ENCODE data around the gene ATP10B.
"Not testable (repeated sequence)": the region's sequence is repeated elsewhere in the genome, so short reads cannot be mapped to it uniquely, and the experiment has no call there.

The ATP10B gene

GRCh38 chr5:160750938-160751657 is 100.9 kb downstream of the ATP10B start:
- no peak for DNase-seq

GRCh38 chr5:160749682-160750081 is 102.3 kb downstream of the ATP10B start:
- DNase-seq: no peak

- no peak for DNase-seq
Measured at GRCh38 chr5:160749026-160749425, 103.0 kb downstream of the ATP10B start.

GRCh38 chr5:160747987-160748386 is 104.0 kb downstream of the ATP10B start:
- DNase-seq: no peak

GRCh38 chr5:160747559-160747958 is 104.5 kb downstream of the ATP10B start:
- no peak for DNase-seq

GRCh38 chr5:160744268-160745101 is 107.5 kb downstream of the ATP10B start:
- DNase-seq: no peak

GRCh38 chr5:160743027-160743426 is 109.0 kb downstream of the ATP10B start:
- DNase-seq: no peak

GRCh38 chr5:160742446-160742845 is 109.6 kb downstream of the ATP10B start:
- no peak for DNase-seq

- no peak for DNase-seq
Measured at GRCh38 chr5:160727296-160727997, 124.6 kb downstream of the ATP10B start.

- DNase-seq: no peak
Measured at GRCh38 chr5:160726721-160727120, 125.3 kb downstream of the ATP10B start.

- DNase-seq: no peak
Measured at GRCh38 chr5:160720822-160721221, 131.2 kb downstream of the ATP10B start.

GRCh38 chr5:160715508-160715907 is 136.5 kb downstream of the ATP10B start:
- not testable (repeated sequence) for DNase-seq

- DNase-seq: no peak
Measured at GRCh38 chr5:160703547-160704189, 148.3 kb downstream of the ATP10B start.

GRCh38 chr5:160702934-160703333 is 149.1 kb downstream of the ATP10B start:
- no peak for DNase-seq

GRCh38 chr5:160702311-160702803 is 149.7 kb downstream of the ATP10B start:
- DNase-seq: no peak

GRCh38 chr5:160701403-160701802 is 150.6 kb downstream of the ATP10B start:
- no peak for DNase-seq

- no peak for DNase-seq
Measured at GRCh38 chr5:160699301-160699700, 152.7 kb downstream of the ATP10B start.

- DNase-seq: no peak
Measured at GRCh38 chr5:160697281-160697680, 154.7 kb downstream of the ATP10B start.

- DNase-seq: no peak
Measured at GRCh38 chr5:160694896-160695295, 157.1 kb downstream of the ATP10B start.

GRCh38 chr5:160693831-160694465 is 158.1 kb downstream of the ATP10B start:
- DNase-seq: no peak

GRCh38 chr5:160692271-160692670 is 159.7 kb downstream of the ATP10B start:
- DNase-seq: no peak

GRCh38 chr5:160685695-160686094 is 166.3 kb downstream of the ATP10B start:
- DNase-seq: no peak

All from activated CD4-positive, alpha-beta T cell treated with anti-CD3 and anti-CD28 coated beads for 48 hours (primary cell).